GM13977 (cell line): Measurements from ENCODE around the gene NFIC.

Experiments
- DNase-seq: peaks from one replicate; pipeline ENCODE4 v3.0.0; 2012; ENCODE audit warnings: low spot score
- in situ Hi-C: fragments of 300-500 bp; cut with MboI; formaldehyde crosslinking; loops from one replicate; pipeline ENCODE4 v1.12.0; 2022; ENCODE audit warnings: low sequenced_read_pairs, low pct_unique_long_range_greater_than_20kb, mixed read lengths, inconsistent platforms; ENCODE audit not compliant: unreplicated experiment
- TF ChIP-seq, protein P1 (sequence below): IDR thresholded peaks from 2 replicates; pipeline ENCODE4 v1.5.1; 2012; ENCODE audit warnings: mild to moderate bottlenecking, control low read depth; ENCODE audit not compliant: insufficient read depth; ENCODE audit errors: extremely low read depth, missing control alignments

The NFIC gene

DNA sequence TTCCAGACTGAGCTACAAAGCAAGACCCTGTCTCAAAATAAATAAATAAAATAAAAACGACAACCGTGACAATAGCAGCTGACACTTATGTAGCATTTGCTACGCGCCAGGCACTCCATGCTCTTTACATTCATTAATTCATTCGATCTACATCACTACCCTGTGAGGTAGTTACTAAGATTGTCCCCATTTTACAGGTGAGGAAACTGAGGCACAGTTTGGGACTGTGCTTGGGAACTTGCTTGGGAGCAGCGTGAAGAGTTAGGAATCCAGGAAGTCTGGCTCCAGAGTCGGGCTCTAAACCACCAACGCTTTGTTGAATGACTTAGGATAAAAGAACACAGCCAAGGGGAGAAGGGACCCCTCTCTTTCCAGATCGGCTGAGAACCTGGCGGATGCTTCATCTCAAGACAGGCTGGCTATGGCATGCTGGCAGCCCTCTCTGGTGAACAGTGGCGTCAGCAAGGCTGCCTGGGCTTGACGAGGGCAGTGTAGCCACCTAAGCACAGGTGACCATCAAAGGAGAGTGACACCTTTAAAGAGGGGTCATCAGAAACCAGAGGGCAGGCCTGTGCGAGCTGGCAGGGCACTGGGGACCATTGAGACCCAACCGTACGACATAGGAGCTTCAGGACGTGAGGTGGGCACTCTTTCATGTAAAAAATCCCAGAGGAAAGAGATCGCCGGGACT is 133.5 kb downstream of the NFIC start:
- in situ Hi-C loops, result loop anchor here (25.0 kb wide), 1 partner anchor 538 kb away; no protein-coding TSS in a partner anchor
- no peak for DNase-seq
- TF ChIP-seq, protein P1, sequence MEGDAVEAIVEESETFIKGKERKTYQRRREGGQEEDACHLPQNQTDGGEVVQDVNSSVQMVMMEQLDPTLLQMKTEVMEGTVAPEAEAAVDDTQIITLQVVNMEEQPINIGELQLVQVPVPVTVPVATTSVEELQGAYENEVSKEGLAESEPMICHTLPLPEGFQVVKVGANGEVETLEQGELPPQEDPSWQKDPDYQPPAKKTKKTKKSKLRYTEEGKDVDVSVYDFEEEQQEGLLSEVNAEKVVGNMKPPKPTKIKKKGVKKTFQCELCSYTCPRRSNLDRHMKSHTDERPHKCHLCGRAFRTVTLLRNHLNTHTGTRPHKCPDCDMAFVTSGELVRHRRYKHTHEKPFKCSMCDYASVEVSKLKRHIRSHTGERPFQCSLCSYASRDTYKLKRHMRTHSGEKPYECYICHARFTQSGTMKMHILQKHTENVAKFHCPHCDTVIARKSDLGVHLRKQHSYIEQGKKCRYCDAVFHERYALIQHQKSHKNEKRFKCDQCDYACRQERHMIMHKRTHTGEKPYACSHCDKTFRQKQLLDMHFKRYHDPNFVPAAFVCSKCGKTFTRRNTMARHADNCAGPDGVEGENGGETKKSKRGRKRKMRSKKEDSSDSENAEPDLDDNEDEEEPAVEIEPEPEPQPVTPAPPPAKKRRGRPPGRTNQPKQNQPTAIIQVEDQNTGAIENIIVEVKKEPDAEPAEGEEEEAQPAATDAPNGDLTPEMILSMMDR, result no peak

DNA sequence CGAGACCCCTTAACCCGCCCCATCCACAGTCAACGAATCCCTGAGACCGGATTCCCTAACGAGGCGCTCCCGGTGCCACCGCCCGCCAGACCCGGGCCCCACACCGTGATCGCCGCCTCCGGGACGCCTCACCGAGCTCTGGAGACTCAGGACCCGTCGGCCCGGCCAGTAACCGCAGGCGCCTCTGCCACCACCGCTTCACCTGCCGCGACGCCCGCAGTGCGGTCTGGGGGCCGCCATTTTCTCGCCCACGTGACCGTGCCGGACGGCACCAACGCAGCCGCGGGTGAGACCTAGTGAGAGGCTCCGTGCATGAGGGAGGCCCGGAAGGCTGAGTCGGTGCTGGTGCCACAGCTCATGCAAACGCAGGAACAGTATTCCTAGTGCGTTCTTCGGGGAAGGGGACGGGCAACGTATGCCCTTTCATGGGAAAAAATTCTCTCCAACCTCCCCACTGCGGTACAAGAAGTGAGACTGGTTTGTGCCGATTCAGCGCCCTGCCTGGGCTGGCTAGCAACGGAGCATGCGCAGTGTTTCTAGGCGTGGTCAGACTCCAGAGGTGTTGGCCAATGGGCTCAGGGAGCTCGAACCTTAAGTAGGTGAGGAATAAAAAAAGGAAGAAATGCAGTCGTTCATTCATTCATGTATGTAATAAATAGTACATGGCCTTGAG is 134.2 kb downstream of the NFIC start, which contains the start of gene DOHH:
TSS of gene DOHH (minus strand) at position 246 of the 673 bp plus-strand sequence. CDS start 3,860 bp downstream, outside the sequence.
- in situ Hi-C loops, result no loop called here
- DNase-seq, result peak; percentile 97
- TF ChIP-seq, protein P1, result no peak

DNA sequence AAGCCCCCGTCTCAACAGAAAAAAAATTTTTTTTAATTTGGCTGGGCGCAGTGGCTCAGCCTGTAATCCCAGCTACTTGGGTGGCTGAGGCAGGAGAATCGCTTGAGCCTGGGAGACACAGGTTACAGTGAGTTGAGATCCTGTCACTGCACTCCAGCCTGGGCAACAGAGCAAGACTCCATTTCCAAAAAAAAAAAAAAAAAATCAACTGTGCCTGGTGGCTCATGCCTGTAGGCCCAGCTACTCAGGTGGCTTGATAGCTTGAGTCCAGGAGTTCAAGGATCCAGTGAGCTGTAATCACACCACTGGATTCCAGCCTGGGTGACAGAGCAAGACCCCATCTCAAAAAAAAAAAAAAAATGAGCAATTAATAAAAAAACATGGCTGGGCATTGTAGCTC is 135.4 kb downstream of the NFIC start:
- TF ChIP-seq, protein P1, result no peak
- in situ Hi-C loops, result no loop called here
- DNase-seq, result no peak

DNA sequence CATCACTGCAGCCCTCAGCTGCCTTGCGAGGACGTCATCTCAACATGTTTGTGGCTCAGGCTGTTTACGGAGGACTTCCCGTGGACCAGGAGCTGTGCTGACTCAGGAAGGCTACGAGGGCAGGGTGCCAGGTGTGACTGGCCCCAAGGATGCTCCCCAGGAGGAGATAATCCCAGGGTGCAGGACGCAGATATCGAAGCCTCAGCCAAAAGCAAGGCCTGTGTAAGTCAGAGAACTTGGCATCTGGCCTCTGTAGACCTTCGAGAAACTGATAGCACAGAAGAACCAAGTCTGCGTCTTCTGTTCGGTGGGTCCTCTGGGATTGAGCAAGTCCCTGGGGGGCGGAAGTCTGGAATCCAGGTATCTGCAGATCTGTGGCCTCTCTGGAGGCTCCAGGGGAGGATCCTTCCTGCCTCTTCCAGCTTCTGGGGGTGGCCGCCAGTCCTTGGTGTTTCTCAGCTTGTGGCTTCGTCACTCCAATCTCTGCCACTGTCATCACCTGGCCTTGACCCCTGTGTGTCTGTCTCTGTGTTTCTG is 136.7 kb downstream of the NFIC start:
- no peak for DNase-seq
- TF ChIP-seq, protein P1, result no peak
- in situ Hi-C loops, result no loop called here

DNA sequence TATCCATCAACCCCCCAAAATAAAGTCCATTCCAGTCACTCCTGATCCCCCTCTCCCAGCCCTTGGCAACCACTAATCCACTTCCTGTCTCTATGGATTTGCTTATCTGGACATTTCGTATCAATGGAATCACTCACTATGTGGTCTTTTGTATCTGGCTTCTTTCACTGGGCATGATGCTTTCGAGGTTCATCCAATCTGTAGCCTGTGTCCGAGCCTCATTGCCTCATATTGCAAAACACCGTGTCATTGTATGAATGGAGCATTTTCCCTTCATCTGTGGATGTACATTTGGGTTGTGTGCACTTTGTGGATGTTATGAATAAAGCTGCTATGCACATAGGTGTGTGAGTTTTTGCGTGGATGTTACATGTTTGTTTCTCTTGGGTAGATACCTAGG is 138.4 kb downstream of the NFIC start:
- TF ChIP-seq, protein P1, result no peak
- no peak for DNase-seq
- in situ Hi-C loops, result no loop called here

DNA sequence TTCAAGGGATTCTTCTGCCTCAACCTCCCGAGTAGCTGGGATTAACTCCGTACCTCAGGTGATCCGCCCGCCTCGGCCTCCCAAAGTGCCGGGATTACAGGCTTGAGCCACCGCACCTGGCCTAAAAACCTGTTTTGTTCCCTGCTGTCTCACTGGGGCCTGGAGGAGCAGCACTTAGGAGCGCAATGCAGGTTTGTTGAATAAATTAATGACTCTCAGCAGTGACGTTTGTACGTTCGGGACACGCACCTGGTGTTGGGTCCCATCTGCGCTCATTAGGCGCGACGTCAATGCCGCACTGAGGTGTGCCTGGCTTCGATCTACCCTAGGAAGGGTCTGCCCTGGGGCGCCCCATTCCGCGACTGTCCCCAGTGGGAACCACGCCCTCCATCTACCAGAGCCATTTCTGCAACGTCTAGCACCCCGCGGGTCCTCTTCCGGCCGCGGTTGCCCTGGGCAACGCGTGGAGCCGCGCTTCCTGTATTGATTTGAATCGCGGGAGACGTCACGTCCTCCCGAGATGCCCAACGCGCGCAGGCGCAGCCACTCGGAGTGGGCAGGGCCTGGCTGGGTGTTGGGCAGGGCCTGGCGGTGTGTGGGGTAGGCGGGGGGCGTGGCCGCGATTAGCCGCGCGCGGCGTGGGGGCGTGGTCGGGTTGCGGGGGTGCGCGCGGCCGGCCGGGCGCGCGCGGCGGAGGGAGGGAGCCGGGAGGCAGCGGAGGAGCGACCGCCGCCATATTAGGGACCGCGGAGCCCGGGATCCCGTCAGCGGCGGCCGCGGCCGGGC is 139.4 kb downstream of the NFIC start, which contains the start of gene FZR1:
TSS of gene FZR1 (plus strand) at position 714 of the 786 bp plus-strand sequence. CDS start 16,679 bp downstream, outside the sequence.
- in situ Hi-C loops, result no loop called here
- TF ChIP-seq, protein P1, result no peak
- DNase-seq, result peak; percentile 100
